ENCODE measurements around the gene RAB1B.

RAB1B gene

GRCh38 chr11:66284526-66285078, 16.2 kb downstream of the RAB1B start:
- no peak for DNase-seq (ENCODE audit: low spot score)

GRCh38 chr11:66285250-66285947, 17.0 kb downstream of the RAB1B start:
- DNase-seq (ENCODE audit: low spot score) = no peak

- DNase-seq (ENCODE audit: low spot score) = no peak
Measured at GRCh38 chr11:66286699-66287098, 18.3 kb downstream of the RAB1B start.

- DNase-seq (ENCODE audit: low spot score) = no peak
Measured at GRCh38 chr11:66287211-66287888, 18.9 kb downstream of the RAB1B start.

- DNase-seq (ENCODE audit: low spot score) = no peak
Measured at GRCh38 chr11:66287889-66288670, 19.6 kb downstream of the RAB1B start.

GRCh38 chr11:66288671-66289547, 20.5 kb downstream of the RAB1B start, which contains the start of gene YIF1A:
YIF1A (minus strand) TSS chr11:66289143; CDS start chr11:66288985, 158 bp downstream.
- peak; percentile 99 for DNase-seq (ENCODE audit: low spot score)

- DNase-seq (ENCODE audit: low spot score) = peak; percentile 76
Measured at GRCh38 chr11:66289548-66290329, 21.3 kb downstream of the RAB1B start.

- no peak for DNase-seq (ENCODE audit: low spot score)
Measured at GRCh38 chr11:66290330-66290621, 21.8 kb downstream of the RAB1B start.

GRCh38 chr11:66291303-66291705, 22.9 kb downstream of the RAB1B start:
- no peak for DNase-seq (ENCODE audit: low spot score)

- DNase-seq (ENCODE audit: low spot score) = no peak
Measured at GRCh38 chr11:66291706-66292542, 23.5 kb downstream of the RAB1B start, which contains the start of gene TMEM151A. TMEM151A (plus strand) TSS chr11:66291894; CDS start chr11:66292014, 120 bp downstream.

- no peak for DNase-seq (ENCODE audit: low spot score)
Measured at GRCh38 chr11:66292543-66293332, 24.3 kb downstream of the RAB1B start.

GRCh38 chr11:66293352-66293751, 24.9 kb downstream of the RAB1B start:
- no peak for DNase-seq (ENCODE audit: low spot score)

GRCh38 chr11:66293777-66294625, 25.6 kb downstream of the RAB1B start:
- no peak for DNase-seq (ENCODE audit: low spot score)

- DNase-seq (ENCODE audit: low spot score) = no peak
Measured at GRCh38 chr11:66294626-66295620, 26.5 kb downstream of the RAB1B start.

- no peak for DNase-seq (ENCODE audit: low spot score)
Measured at GRCh38 chr11:66297610-66298009, 29.2 kb downstream of the RAB1B start.

GRCh38 chr11:66299186-66299585, 30.7 kb downstream of the RAB1B start:
- no peak for DNase-seq (ENCODE audit: low spot score)

GRCh38 chr11:66302656-66303055, 34.2 kb downstream of the RAB1B start:
- no peak for DNase-seq (ENCODE audit: low spot score)

All from CD4-positive, alpha-beta T cell treated with Interleukin-15 for 4 hours (primary cell).